Activated CD8-positive, alpha-beta memory T cell treated with anti-CD3 and anti-CD28 coated beads for 36 hours (primary cell): Measurements from ENCODE around the gene SURF1. TPM values are rescaled to one million over a fixed set of nuclear protein-coding genes. Genes with fewer than 3 reads are reported as not detected.
"Not testable (repeated sequence)": the region's sequence is repeated elsewhere in the genome, so short reads cannot be mapped to it uniquely, and the experiment has no call there.

Source experiments
- CTCF ChIA-PET: fragments of 350-600 bp; sonication (Branson Sonifier 250); formaldehyde crosslinking; loops from one replicate; lab custom pipeline; 2021; ENCODE audit warnings: antibody characterized with exemption; lab: Charles Lee
- POLR2A ChIA-PET: fragments of 350-600 bp; sonication (Branson Sonifier 250); formaldehyde crosslinking; loops from one replicate; lab custom pipeline; 2021; ENCODE audit warnings: antibody characterized with exemption; lab: Charles Lee
- total RNA-seq, 2 experiments: library from RNA; stranded (reverse); gene quantifications; one replicate each; pipeline ENCODE4 v1.2.3, GENCODE V29; 2021

Gene SURF1
- total RNA-seq, 2 experiments from 2014 or later: 31.6 to 31.9 TPM

DNA sequence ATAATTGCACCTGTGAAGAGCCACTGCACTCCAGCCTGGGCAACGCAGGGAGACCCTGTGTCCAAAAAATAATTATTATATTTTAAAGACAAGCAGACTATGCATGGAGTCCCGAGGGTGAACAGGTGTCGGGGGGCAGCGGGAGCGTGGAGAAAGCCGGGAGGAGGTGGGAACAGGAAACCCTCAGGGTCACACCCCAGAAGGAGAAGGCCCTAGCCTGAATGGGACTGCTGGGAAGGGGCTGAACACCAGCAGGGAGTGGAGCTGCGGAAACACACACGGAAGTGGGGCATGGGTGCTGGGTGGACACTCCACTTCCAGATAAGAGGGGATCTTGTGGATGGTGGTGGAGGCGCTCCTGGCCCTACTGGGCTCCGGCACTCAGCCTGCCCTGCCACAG is 33.1 kb downstream of the SURF1 start:
- CTCF ChIA-PET: no interaction called here
- POLR2A ChIA-PET: no interaction called here

DNA sequence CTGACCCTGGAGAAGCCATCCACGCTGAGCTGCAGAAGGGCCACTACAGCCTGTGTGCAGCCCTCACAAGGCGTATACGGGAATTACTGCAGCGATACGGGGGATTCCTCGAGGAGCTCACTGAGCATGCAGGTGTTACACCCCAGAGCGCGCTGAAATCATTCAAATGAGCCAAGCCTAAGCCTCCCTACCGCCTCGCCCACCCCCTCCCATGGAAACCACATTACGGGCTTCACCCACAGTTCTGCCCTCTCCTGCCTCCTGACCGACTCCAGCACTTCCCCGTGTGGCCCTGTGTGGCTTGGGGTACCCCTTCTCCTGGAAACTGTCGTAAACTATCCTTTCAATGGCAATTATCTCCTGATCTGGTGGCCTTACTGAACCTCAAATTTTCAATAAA is 33.6 kb downstream of the SURF1 start:
- CTCF ChIA-PET: no interaction called here
- POLR2A ChIA-PET: no interaction called here

DNA sequence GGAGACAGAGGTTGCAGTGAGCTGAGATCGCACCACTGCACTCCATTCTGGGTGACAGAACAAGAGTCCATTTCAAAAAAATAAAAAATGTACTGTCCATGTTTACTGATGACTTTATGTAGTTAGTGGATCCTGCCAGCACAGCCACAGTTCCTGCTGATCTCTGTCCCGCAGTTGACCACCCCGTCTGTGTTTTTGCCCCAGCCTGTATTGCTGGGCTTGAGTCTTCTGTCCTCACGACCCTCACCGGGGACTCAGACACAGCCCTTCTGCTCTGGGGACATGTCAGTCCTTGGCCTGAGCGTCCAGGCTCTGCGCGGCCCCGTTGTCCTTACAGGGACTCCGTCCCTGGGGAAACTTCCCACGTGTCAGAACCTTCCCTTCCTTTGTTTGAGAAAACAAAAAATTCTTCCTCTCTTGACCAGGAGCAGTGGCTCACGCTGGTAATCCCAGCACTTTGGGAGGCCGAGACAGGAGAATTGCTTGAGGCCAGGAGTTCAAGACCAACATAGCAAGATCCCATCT is 34.8 kb downstream of the SURF1 start:
- CTCF ChIA-PET: no interaction called here
- POLR2A ChIA-PET: no interaction called here

DNA sequence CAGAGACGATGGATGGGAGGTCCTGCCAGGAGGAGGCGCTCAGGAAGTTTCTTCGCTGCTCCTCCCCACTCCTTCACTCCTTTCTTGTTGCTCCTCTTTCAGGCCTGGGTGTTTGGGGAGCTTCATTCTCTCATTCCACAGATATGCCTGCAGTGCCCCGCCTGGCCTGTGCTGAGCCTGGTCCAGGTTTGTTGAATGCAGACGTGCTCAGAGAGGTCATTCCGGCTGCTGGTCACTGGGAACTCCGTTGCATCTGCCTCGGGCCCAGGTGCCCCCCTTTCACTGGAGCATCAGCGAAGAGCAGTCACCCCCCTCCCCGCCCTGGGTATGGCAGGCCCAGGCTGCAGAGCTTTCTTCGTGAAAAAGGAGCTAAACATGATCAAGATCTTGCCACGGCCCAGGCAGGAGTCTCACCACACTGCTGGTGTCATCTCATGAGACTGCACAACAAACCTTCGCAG is 35.8 kb downstream of the SURF1 start:
- CTCF ChIA-PET: interaction anchor here (0.6 to 0.9 kb wide), 2 partner anchors 118 to 165 kb away, joined by 3 read pairs; no protein-coding TSS in a partner anchor
- POLR2A ChIA-PET: no interaction called here

DNA sequence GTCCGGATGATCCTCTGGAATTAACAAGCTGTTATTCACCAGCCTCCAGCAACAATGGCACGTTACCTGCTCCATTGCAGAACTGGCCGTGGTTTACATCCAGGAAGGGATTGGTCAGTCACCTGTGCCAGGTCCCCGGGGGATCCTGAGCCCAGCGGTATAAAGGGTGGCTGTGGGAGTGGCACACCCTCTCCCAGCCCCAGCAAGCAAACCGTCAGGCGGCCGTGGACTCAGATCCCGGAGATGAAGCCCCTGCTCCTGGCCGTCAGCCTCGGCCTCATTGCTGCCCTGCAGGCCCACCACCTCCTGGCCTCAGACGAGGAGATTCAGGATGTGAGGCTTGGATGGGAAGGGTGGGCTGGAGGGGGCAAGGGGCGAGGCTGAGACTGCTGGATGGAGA is 38.7 kb downstream of the SURF1 start:
- CTCF ChIA-PET, POLR2A ChIA-PET: not testable (repeated sequence)

DNA sequence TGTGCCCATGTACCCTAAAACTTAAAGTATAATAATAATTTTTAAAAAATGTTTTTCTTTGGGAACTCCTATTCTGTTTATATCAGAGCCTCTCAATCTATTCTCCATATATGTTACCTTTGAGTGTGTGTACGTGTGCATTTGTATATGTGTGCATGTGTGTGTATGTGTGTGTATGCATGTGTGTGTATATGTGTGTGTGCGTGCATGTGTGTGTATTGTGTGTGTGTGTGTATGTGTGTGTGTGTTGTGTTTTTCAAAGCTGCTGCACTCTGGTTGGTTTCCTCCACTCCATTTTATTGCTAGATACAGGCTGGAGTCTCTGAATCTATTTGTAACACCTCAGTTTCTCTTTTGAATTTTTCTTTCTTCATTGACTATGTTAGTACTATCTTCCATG is 40.3 kb downstream of the SURF1 start:
- CTCF ChIA-PET: no interaction called here

DNA sequence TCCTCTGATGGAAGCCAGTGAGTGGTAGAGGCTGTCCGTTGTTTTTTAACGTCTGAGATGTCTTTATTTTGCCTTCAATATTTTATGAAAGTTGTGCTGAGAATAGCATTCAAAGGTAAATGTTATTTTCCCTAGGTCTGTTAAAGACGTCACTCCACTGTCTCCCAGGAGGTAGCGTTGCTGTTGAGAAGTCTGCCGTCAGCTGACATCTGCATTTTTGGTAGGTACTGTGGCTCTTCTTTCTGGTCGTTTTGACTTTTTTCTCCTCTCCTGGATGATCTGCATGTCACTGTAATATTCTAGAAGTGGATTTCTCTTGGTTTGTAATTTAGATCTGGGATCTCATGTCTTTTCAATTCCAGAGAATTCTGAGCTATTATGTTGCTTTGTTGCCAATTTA is 46.7 kb downstream of the SURF1 start:
- ChIA-PET CTCF (no interaction called here), POLR2A (no interaction called here)

More for the DNA sequence above, 40.3 kb downstream of the SURF1 start:
- POLR2A ChIA-PET: no interaction called here

DNA sequence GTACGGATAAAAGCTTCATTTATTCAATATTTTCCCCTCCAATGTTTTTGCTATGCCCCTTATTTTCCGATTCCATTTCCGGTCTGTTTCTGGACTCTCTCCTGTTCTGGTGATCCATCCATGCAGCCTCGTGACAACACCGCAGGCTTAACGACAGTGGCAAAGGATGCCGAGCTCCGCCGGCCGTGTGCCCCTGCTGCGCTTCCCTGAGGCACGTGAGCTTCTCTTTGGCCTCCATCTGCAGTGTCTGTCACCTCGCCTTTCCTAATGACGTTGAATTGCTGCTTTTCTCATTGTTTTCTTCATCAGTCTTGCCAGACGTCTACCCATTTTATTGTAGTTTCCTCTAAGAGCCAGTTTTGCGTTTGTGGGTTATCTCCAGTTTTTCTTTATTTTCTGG is 49.0 kb downstream of the SURF1 start:
- CTCF ChIA-PET: no interaction called here
- POLR2A ChIA-PET: no interaction called here

DNA sequence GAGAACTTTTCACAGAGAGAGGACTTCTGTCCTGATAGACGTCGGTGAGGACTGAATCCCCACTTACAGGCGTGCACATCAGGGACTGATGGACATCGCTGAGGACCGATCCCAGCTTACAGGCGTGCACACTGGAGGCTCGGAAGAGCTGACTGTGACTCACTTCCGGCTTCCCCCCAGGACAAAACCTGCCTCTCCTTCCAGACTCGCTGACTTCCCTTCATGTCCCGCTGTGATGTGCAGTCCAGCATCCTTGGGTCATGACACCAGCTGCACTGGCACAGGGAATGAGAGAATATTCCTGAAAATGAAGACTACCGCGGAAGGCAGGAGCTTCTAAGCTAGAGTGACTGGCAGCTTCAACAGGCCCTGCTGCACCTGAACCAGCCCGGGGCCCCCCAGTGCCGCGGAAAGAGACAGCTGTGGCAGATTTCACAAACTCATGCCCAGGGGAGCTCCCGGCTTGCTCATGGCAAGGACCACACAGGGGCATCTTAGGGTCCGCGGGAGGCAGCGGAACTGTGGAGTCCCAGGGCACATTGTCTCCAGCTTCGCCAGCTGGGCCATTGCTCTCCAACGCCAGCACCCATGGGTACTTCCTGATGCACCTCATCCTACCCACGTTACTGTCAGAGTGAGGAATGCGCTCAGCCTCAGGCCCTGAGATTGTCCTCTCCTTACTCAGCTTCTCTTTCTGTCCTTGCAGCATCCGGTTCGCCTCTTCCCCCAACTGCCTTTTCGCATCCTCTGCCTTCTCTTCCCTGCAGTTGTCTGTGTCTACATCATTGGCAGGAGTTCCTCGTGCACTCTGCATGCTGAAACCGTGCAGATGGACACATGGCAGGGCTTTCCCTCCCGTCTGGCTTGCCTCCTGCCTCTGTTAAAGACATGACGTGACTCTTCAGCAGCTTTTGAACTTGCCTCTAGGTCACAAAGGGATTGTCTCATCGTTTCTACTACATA is 49.8 kb downstream of the SURF1 start:
- ChIA-PET POLR2A (no interaction called here), CTCF (no interaction called here)

DNA sequence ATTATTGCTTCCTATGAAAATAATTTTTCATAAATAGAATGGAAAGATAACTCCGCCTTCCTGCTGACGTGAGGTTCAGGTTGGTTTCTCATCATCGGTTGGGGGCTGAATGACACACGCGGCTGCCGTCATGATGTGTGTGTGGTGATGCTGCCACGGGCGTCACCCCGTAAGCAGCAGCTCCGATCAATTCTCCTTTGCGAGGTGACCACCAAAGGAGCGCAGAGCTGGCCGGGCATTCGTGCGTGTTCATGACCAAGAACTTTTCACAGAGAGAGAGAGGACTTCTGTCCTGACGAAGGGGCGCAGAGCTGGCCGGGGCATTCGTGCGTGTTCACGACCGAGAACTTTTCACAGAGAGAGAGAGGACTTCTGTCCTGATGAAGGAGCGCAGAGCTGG is 50.6 kb downstream of the SURF1 start:
- POLR2A ChIA-PET: no interaction called here

DNA sequence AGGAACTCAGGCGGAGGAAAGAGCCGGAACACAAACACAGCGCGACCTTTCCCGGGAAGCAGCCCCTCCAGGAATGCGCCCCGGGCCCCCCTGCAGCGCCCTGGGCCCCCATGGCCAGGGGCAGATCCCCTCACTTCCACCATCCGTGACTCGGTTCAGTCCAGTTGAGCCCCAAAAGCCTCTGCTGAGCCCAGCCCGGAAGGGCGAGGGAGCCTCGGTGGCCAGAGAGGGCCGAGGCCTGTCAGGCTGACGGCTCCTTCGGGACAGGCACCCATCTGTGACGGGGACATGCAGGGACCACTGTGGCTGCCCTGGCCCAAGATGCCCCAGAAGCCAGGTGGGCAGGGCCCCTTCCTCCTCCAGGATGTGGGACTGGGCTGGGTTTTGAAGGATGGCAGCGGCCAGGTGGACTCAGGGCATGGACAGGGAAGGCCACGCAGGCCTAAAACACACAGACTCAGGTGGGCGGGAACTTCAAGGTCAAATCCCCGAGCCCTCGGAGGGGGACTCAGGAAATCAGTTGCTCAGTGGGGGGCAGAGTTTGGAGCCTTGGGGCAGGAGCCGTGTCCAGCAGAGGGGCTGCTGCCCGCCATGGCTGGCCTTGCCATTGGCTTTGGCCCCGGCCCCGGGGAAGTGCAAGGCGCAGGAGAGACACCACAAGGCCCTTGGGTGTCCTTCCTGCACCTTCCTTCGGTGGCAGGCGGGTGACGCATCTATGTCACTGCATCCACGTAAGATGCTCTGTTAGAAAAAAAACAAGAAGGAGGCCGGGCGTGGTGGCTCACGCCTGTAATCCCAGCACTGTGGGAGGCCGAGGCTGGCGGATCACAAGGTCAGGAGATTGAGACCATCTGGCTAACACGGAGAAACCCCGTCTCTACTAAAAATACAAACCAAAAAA is 51.6 kb downstream of the SURF1 start:
- POLR2A ChIA-PET: no interaction called here
- CTCF ChIA-PET: no interaction called here

More for the DNA sequence above, 50.6 kb downstream of the SURF1 start:
- CTCF ChIA-PET: no interaction called here

DNA sequence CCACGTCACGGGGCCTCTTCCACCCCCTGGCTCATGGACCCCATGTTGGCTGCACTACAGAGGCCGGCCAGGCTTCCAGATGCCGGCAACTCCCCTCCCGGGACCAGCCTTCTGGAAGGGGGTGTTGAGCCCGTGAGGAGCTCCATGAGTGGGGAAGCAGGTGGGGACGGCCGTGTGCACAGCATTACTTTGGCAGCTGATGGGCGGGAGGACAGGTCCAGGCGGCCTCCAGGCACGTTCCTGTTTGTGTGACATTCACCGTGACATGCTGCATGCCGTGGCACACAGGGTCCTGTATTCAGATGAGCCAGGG is 52.2 kb downstream of the SURF1 start:
- POLR2A ChIA-PET: no interaction called here
- CTCF ChIA-PET: no interaction called here

DNA sequence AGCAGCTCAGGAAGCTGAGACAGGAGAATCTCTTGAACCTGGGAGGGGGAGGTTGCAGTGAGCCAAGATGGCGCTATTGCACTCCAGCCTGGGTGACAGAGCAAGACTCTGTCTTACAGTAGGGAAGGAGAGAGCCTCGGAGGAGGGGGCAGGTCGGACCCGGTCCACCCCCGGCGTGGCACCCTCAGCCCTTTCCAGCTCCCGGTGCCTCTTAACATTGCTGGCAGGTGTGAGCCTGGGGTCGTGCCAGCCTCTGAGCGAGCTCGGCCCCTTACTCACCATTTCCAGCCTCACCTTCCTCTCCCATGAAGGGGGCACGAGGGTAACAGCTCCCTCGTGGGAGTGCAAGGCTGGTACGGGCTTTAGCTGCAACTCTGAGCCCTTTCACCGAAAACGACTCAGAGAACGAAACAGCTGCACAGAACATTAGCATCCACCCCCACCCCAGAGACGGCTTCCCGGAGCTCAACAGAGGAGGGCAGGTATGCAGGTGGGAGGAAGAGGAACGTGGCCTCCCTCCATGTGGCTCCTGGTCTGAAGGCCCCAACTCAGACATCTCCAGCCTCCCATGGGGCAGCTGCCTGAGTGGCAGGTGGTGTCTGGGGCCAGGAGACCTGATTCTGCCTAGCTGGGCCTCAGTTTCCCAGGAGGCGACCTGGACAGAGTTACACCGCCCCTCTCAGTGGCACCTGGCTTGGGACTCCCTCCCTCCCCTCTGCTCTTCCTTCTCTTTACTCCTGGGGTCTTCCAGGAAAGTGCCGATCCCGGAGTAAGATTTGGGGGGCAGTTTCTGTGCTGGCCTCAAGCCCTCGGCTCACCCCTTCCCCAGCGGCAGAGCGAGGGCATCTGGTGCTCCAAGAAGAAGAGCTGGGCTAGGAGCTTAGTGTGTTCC is 52.8 kb downstream of the SURF1 start:
- POLR2A ChIA-PET: no interaction called here
- CTCF ChIA-PET: no interaction called here

Other genes starting within 250 kb of the SURF1 start
- 10 to 100 TPM; 57.9 to 60.2 TPM for gene RALGDS, start 235.2 kb downstream of the SURF1 start, total RNA-seq
- gene GBGT1, start 192.6 kb downstream of the SURF1 start, total RNA-seq: 1 to 10 TPM; 2.5 to 3.1 TPM
- not detected for gene OBP2B, start 147.2 kb downstream of the SURF1 start, total RNA-seq
- gene ABO, start 81.3 kb downstream of the SURF1 start, total RNA-seq: not detected
- gene SURF6, start 20.3 kb downstream of the SURF1 start, total RNA-seq: 10 to 100 TPM; 33.0 to 34.2 TPM
- gene MED22, start 8.4 kb downstream of the SURF1 start, total RNA-seq: 10 to 100 TPM; 42.5 to 43.3 TPM
- gene RPL7A, start 8.3 kb downstream of the SURF1 start, total RNA-seq: 1,000 to 10,000 TPM; 3,102 to 3,168 TPM
- gene SURF2, start 63 bp upstream of the SURF1 start, total RNA-seq: 10 to 100 TPM; 29.7 to 30.9 TPM
- 100 to 1,000 TPM; 260 to 276 TPM for gene SURF4, start 19.6 kb upstream of the SURF1 start, total RNA-seq
- under 1 TPM; 0.21 to 0.65 TPM for gene STKLD1, start 19.9 kb upstream of the SURF1 start, total RNA-seq
- 10 to 100 TPM; 49.5 to 52.0 TPM for gene REXO4, start 61.5 kb upstream of the SURF1 start, total RNA-seq
- 1 to 10 TPM in 1 of 2 experiments, under 1 TPM in 1; 0.89 to 1.4 TPM for gene ADAMTS13, start 65.9 kb upstream of the SURF1 start, total RNA-seq
- gene CACFD1, start 103.5 kb upstream of the SURF1 start, total RNA-seq: under 1 TPM; 0.90 to 0.97 TPM
- gene SLC2A6, start 122.6 kb upstream of the SURF1 start, total RNA-seq: 10 to 100 TPM; 14.3 to 14.4 TPM
- gene MYMK, start 168.5 kb upstream of the SURF1 start, total RNA-seq: not detected
- gene ADAMTSL2, start 178.2 kb upstream of the SURF1 start, total RNA-seq: under 1 TPM in 1 of 2 experiments, not detected in 1; 0.04 TPM